ENCODE measurements around the gene LPO. TPM values are rescaled to one million over a fixed set of nuclear protein-coding genes. Genes with fewer than 3 reads are reported as not detected.

LPO gene
- total and polyA plus RNA-seq, 10 of the 15 experiments (the other 5 are each of a cell fraction or from before 2014, with no cell fraction given) = 0.03 to 0.11 (median 0.06) TPM; not detected in 7

- TF ChIP-seq BHLHE40 (IDR thresholded peaks at IDR 0.05; ENCODE audit: borderline replicate concordance in 1 of 2, low read depth in 2 of 2, low read length in 1 of 2) (no peak), BCL3 (IDR thresholded peaks at IDR 0.05; ENCODE audit: borderline replicate concordance, insufficient read depth, low read depth, low read length, poor library complexity, severe bottlenecking) (no peak), PAX5 (IDR thresholded peaks at IDR 0.05; ENCODE audit: borderline replicate concordance, low read depth, low read length) (no peak), SMC3 (IDR thresholded peaks at IDR 0.05; ENCODE audit: borderline replicate concordance, low read length) (no peak)
These were observed 40.8 kb downstream of the LPO start (continued) for GRCh38 chr17:58279016-58279711.

GRCh38 chr17:58279736-58280479 lies 41.5 kb downstream of the LPO start:
- no peaks in the 10 kb centered on the region for H4K20me1 ChIP-seq (ENCODE audit: control insufficient read depth, insufficient read depth)
- no peaks in the 10 kb centered on the region for H3K79me2 ChIP-seq (ENCODE audit: control insufficient read depth, insufficient read depth, low read length)
- no peak for ATAC-seq
- no peak for FAIRE-seq
- H3K4me1 ChIP-seq (ENCODE audit: control insufficient read depth, insufficient read depth, low read length) = no peaks in the 10 kb centered on the region
- ChIA-PET RAD21 (ENCODE audit: unreplicated experiment) (no interaction called here), CTCF (interaction anchor here (1.0 kb wide), 1 partner anchor 30 kb away, joined by 4 read pairs; no protein-coding TSS in a partner anchor), POLR2A (no interaction called here), SMC1A (ENCODE audit: uncharacterized antibody, unreplicated experiment) (interaction anchor here (1.5 kb wide), 1 partner anchor 168 kb away, joined by 4 read pairs; no protein-coding TSS in a partner anchor)
- no peak overlapping the region for H3K27ac ChIP-seq (ENCODE audit: control insufficient read depth, insufficient read depth)
- H3K36me3 ChIP-seq (ENCODE audit: control insufficient read depth in 2 of 2, insufficient read depth in 2 of 2, low read length in 1 of 2) = no peaks in the 10 kb centered on the region
- no peak overlapping the region for H2AFZ ChIP-seq (ENCODE audit: control insufficient read depth, low read depth, low read length)
- H3K27me3 ChIP-seq (replicated peaks in 1 of 2; ENCODE audit: control insufficient read depth in 2 of 2, insufficient read depth in 2 of 2, low read length in 1 of 2) = no peaks in the 10 kb centered on the region; a peak in 1 of 4 replicates
- no peak overlapping the region for H3K4me2 ChIP-seq (ENCODE audit: control insufficient read depth, insufficient read depth)
- no peak overlapping the region for H3K4me3 ChIP-seq
- DNase-seq (ENCODE audit: low read depth, low spot score) = no peak
- no peak overlapping the region for H3K9ac ChIP-seq (ENCODE audit: control insufficient read depth, insufficient read depth, low read length)
- intact Hi-C loops (cut with micrococcal nuclease; ENCODE audit: unreplicated experiment) = no loop called here
- BruUV-seq (replicated peaks) = no TSS peak
- in situ Hi-C loops (cut with MboI) = no loop called here
- no peaks in the 10 kb centered on the region for H3K9me3 ChIP-seq (replicated peaks; ENCODE audit: control insufficient read depth, insufficient read depth, low read length)
- WGBS (ENCODE audit: insufficient coverage, insufficient replicate concordance, low lambda C conversion rate, missing lambda C conversion rate) = 33% methylated on average over 16 of the region's 16 CpGs
- TF ChIP-seq TCF3 (IDR thresholded peaks at IDR 0.05; ENCODE audit: borderline replicate concordance, insufficient read depth, low read depth, low read length) (no peak), RELA (IDR thresholded peaks at IDR 0.05; ENCODE audit: borderline replicate concordance, partially characterized antibody) (no peak), EED (IDR thresholded peaks at IDR 0.05; ENCODE audit: low read depth) (no peak), NFYB (IDR thresholded peaks at IDR 0.05; ENCODE audit: insufficient read depth, low read depth, low read length) (no peak), ZNF687 (IDR thresholded peaks at IDR 0.05) (no peak), IKZF2 (IDR thresholded peaks at IDR 0.05) (no peak), PAX5 (IDR thresholded peaks at IDR 0.05; ENCODE audit: borderline replicate concordance, low read depth, low read length) (no peak), ZNF622 (IDR thresholded peaks at IDR 0.05) (no peak), SUPT20H (IDR thresholded peaks at IDR 0.05; ENCODE audit: borderline replicate concordance, control insufficient read depth, low read depth, low read length) (no peak), CBFB (IDR thresholded peaks at IDR 0.05; ENCODE audit: low read depth) (no peak), E2F4 (IDR thresholded peaks at IDR 0.05; ENCODE audit: low read depth, low read length) (no peak)

All from GM12878 (cell line).